ENCODE data around the gene ZNF284.
A peak's percentile ranks its signal among the peaks of the same experiment; 100 is the strongest.

The ZNF284 gene

GRCh38 chr19:44092108-44092507, 20.1 kb downstream of the ZNF284 start:
- TF ChIP-seq, protein P1, sequence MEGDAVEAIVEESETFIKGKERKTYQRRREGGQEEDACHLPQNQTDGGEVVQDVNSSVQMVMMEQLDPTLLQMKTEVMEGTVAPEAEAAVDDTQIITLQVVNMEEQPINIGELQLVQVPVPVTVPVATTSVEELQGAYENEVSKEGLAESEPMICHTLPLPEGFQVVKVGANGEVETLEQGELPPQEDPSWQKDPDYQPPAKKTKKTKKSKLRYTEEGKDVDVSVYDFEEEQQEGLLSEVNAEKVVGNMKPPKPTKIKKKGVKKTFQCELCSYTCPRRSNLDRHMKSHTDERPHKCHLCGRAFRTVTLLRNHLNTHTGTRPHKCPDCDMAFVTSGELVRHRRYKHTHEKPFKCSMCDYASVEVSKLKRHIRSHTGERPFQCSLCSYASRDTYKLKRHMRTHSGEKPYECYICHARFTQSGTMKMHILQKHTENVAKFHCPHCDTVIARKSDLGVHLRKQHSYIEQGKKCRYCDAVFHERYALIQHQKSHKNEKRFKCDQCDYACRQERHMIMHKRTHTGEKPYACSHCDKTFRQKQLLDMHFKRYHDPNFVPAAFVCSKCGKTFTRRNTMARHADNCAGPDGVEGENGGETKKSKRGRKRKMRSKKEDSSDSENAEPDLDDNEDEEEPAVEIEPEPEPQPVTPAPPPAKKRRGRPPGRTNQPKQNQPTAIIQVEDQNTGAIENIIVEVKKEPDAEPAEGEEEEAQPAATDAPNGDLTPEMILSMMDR (IDR thresholded peaks at IDR 0.05; ENCODE audit: low read depth, low read length) = no peak
- TF ChIP-seq, protein P2, sequence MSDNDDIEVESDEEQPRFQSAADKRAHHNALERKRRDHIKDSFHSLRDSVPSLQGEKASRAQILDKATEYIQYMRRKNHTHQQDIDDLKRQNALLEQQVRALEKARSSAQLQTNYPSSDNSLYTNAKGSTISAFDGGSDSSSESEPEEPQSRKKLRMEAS (IDR thresholded peaks at IDR 0.05; ENCODE audit: low read depth, low read length) = no peak
- TF ChIP-seq POLR2A (IDR thresholded peaks at IDR 0.05; ENCODE audit: extremely low read depth, insufficient read length) (no peak), MYC (IDR thresholded peaks at IDR 0.05; ENCODE audit: low read depth, low read length) (no peak)
- no peak for DNase-seq (ENCODE audit: low read depth)
- no peak overlapping the region for H3K4me3 ChIP-seq (ENCODE audit: low read depth, low read length)

- TF ChIP-seq, protein P2 (IDR thresholded peaks at IDR 0.05; ENCODE audit: low read depth, low read length) = peak; percentile 3; the same call in 1 of the 2 replicates
- peak; percentile 26 for TF ChIP-seq POLR2A (IDR thresholded peaks at IDR 0.05; ENCODE audit: extremely low read depth, insufficient read length)
- TF ChIP-seq, protein P1 (IDR thresholded peaks at IDR 0.05; ENCODE audit: low read depth, low read length) = no peak
- TF ChIP-seq MYC (IDR thresholded peaks at IDR 0.05; ENCODE audit: low read depth, low read length) = peak; percentile 5; the same call in 1 of the 2 replicates
- peak within 1 kb of the TSS; percentile 87 for H3K4me3 ChIP-seq (ENCODE audit: low read depth, low read length)
- peak; percentile 91 for DNase-seq (ENCODE audit: low read depth)
These were observed 22.2 kb downstream of the ZNF284 start, which contains the start of gene ZNF224 for GRCh38 chr19:44093931-44094765. Gene ZNF224, plus strand, starts transcription at chr19:44094361. Its CDS starts 3,513 bp downstream, at chr19:44097874.

- no peak for DNase-seq (ENCODE audit: low read depth)
- H3K4me3 ChIP-seq (ENCODE audit: low read depth, low read length) = no peak overlapping the region
- TF ChIP-seq, protein P1 (IDR thresholded peaks at IDR 0.05; ENCODE audit: low read depth, low read length) = no peak
- TF ChIP-seq MYC (IDR thresholded peaks at IDR 0.05; ENCODE audit: low read depth, low read length) (no peak), POLR2A (IDR thresholded peaks at IDR 0.05; ENCODE audit: extremely low read depth, insufficient read length) (no peak)
- TF ChIP-seq, protein P2 (IDR thresholded peaks at IDR 0.05; ENCODE audit: low read depth, low read length) = no peak
These were observed 35.8 kb downstream of the ZNF284 start for GRCh38 chr19:44107751-44108150.

DNA sequence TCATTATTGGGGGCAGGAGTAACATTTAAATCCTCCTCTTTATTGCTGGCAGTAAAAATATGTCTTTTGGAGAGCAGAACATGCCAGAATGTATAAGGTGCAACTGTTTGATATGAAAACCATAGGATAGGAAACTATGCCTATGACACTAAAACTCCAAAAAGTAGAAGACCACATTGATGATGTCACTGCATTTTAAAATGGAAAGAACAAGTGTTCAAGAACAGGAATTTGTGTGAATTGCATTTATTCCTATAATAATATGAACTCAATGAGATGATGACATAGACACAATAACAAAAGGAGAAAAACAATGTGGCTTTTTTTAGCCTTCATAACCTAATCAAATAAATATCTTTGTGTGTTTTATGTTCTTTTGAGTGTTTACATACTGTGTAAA, 37.5 kb downstream of the ZNF284 start:
- DNase-seq (ENCODE audit: low read depth) = no peak
- TF ChIP-seq, protein P1 (IDR thresholded peaks at IDR 0.05; ENCODE audit: low read depth, low read length) = no peak
- TF ChIP-seq POLR2A (IDR thresholded peaks at IDR 0.05; ENCODE audit: extremely low read depth, insufficient read length) (no peak), MYC (IDR thresholded peaks at IDR 0.05; ENCODE audit: low read depth, low read length) (no peak)
- TF ChIP-seq, protein P2 (IDR thresholded peaks at IDR 0.05; ENCODE audit: low read depth, low read length) = no peak
- H3K4me3 ChIP-seq (ENCODE audit: low read depth, low read length) = no peak overlapping the region

GRCh38 chr19:44111910-44112463, 40.0 kb downstream of the ZNF284 start:
- DNase-seq (ENCODE audit: low read depth) = peak; percentile 20
- peak overlapping the region; percentile 89 for H3K4me3 ChIP-seq (ENCODE audit: low read depth, low read length)
- TF ChIP-seq, protein P2 (IDR thresholded peaks at IDR 0.05; ENCODE audit: low read depth, low read length) = no peak
- TF ChIP-seq MYC (IDR thresholded peaks at IDR 0.05; ENCODE audit: low read depth, low read length) (no peak), POLR2A (IDR thresholded peaks at IDR 0.05; ENCODE audit: extremely low read depth, insufficient read length) (no peak)
- TF ChIP-seq, protein P1 (IDR thresholded peaks at IDR 0.05; ENCODE audit: low read depth, low read length) = no peak

Measured in NB4 (cell line).